Central memory CD4-positive, alpha-beta T cell (primary cell): Measurements from ENCODE around the gene TSSC4.

Experiments used
- DNase-seq: peaks from one replicate; pipeline ENCODE4 v3.0.0; 2022

The TSSC4 gene

GRCh38 chr11:2451336-2451735 lies 50.8 kb downstream of the TSSC4 start:
- DNase-seq = no peak

- DNase-seq = no peak
Measured at GRCh38 chr11:2451916-2452315, 51.4 kb downstream of the TSSC4 start.

GRCh38 chr11:2452321-2453012 lies 51.9 kb downstream of the TSSC4 start:
- DNase-seq = no peak

GRCh38 chr11:2453436-2453835 lies 52.9 kb downstream of the TSSC4 start:
- DNase-seq = no peak
